PFSK-1 (cell line): ENCODE measurements around the gene TADA2B.

Experiments
- FOXP2 ChIP-seq: optimal IDR thresholded peaks from 2 replicates; pipeline ENCODE3; 2011; ENCODE audit warnings: borderline replicate concordance, control low read depth, inconsistent platforms; ENCODE audit not compliant: insufficient read depth; ENCODE audit errors: extremely low read length, extremely low read depth
- POLR2AphosphoS5 ChIP-seq: IDR thresholded peaks from 2 replicates; pipeline ENCODE4 v1.6.1; 2012; ENCODE audit warnings: low read depth, mild to moderate bottlenecking, control low read depth, low read length, moderate library complexity
- SIN3A ChIP-seq: IDR thresholded peaks from 2 replicates; pipeline ENCODE4 v1.6.1; 2012; ENCODE audit warnings: mild to moderate bottlenecking, low read length, moderate library complexity, borderline replicate concordance; ENCODE audit not compliant: insufficient read depth
- TAF1 ChIP-seq: IDR thresholded peaks from 2 replicates; pipeline ENCODE4 v1.6.1; 2012; ENCODE audit warnings: low read length, control low read depth, borderline replicate concordance; ENCODE audit not compliant: insufficient read depth
- TF ChIP-seq, protein P1 (sequence below), 2 experiments: IDR thresholded peaks; 2 replicates each; pipeline versions ENCODE4 v1.6.1 to v1.8.0; 2011 to 2012; ENCODE audit warnings: low read depth in 2 of 2, low read length in 2 of 2, control low read depth in 1 of 2, inconsistent platforms in 1 of 2, mild to moderate bottlenecking in 1 of 2, moderate library complexity in 1 of 2; ENCODE audit not compliant: insufficient read depth in 1 of 2

The TADA2B gene

DNA sequence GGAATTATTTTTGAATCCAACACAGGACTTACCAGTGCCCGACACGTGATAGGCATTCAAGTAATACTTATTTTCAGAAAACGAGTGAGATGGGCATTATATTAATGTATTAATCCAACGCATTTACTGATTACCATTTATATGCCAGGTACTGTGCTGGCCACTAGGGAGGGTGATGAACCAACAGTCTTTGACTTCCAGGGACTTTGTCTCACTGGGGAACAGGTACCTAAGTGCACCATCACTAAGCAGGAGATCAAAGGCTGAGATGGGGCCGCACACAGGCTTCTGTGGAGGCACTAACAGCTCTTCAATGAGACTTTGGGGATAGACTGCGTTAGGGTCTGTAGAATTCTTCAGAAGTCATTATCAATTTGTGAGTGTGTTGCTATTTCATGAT is 5.7 kb upstream of the TADA2B start:
- TF ChIP-seq TAF1 = no peak
- TF ChIP-seq, protein P1, sequence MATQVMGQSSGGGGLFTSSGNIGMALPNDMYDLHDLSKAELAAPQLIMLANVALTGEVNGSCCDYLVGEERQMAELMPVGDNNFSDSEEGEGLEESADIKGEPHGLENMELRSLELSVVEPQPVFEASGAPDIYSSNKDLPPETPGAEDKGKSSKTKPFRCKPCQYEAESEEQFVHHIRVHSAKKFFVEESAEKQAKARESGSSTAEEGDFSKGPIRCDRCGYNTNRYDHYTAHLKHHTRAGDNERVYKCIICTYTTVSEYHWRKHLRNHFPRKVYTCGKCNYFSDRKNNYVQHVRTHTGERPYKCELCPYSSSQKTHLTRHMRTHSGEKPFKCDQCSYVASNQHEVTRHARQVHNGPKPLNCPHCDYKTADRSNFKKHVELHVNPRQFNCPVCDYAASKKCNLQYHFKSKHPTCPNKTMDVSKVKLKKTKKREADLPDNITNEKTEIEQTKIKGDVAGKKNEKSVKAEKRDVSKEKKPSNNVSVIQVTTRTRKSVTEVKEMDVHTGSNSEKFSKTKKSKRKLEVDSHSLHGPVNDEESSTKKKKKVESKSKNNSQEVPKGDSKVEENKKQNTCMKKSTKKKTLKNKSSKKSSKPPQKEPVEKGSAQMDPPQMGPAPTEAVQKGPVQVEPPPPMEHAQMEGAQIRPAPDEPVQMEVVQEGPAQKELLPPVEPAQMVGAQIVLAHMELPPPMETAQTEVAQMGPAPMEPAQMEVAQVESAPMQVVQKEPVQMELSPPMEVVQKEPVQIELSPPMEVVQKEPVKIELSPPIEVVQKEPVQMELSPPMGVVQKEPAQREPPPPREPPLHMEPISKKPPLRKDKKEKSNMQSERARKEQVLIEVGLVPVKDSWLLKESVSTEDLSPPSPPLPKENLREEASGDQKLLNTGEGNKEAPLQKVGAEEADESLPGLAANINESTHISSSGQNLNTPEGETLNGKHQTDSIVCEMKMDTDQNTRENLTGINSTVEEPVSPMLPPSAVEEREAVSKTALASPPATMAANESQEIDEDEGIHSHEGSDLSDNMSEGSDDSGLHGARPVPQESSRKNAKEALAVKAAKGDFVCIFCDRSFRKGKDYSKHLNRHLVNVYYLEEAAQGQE (IDR thresholded peaks at IDR 0.05; ENCODE audit: insufficient read depth in 1 of 2, low read depth in 2 of 2, low read length in 2 of 2) = no peak
- no peak for TF ChIP-seq POLR2AphosphoS5
- no peak for TF ChIP-seq SIN3A
- TF ChIP-seq FOXP2 = no peak

DNA sequence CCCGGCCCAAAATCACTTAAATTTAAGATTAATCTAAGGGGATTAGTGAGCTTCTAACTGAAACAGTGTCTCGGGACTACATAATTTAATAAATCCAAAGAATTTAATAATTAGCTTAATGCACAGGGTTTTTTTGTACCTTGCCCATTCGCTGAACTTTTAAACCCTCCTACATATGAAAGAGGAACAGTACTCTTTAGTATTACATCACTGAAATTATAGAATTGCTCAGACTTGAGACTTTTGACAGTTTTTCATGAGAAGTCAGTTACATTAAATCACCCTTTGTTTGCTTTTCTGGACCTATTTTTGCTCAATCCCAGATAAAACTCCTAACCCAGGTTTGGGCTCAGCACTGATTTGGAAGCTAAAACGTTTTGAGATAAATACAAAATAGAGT is 2.4 kb upstream of the TADA2B start:
- TF ChIP-seq, protein P1 (IDR thresholded peaks at IDR 0.05; ENCODE audit: insufficient read depth in 1 of 2, low read depth in 2 of 2, low read length in 2 of 2) = no peak
- no peak for TF ChIP-seq FOXP2
- TF ChIP-seq TAF1 = no peak
- TF ChIP-seq POLR2AphosphoS5 = no peak
- TF ChIP-seq SIN3A = no peak

DNA sequence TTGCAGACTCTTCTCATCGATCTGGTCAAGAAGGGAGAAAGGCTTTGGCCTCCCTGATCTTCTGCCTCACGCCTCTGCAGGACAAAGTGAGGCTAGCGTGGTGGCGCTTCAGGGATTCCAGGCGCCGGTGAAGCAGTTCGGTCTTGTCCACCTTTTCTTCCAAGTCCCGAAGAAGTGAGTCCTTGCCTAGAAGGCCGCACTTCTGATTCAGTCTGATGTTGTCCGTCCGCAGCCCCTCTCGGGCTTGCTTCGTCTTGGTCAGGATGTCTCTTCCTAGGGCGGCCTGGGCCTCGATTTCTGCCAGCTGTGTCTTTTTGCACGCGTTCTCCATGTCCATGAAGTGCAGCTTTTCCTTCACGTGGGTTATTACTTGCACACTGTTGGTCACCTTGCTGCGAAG is 1.9 kb upstream of the TADA2B start:
- TF ChIP-seq POLR2AphosphoS5 (no peak), FOXP2 (no peak), SIN3A (no peak), TAF1 (no peak)
- TF ChIP-seq, protein P1 (IDR thresholded peaks at IDR 0.05; ENCODE audit: insufficient read depth in 1 of 2, low read depth in 2 of 2, low read length in 2 of 2) = no peak

DNA sequence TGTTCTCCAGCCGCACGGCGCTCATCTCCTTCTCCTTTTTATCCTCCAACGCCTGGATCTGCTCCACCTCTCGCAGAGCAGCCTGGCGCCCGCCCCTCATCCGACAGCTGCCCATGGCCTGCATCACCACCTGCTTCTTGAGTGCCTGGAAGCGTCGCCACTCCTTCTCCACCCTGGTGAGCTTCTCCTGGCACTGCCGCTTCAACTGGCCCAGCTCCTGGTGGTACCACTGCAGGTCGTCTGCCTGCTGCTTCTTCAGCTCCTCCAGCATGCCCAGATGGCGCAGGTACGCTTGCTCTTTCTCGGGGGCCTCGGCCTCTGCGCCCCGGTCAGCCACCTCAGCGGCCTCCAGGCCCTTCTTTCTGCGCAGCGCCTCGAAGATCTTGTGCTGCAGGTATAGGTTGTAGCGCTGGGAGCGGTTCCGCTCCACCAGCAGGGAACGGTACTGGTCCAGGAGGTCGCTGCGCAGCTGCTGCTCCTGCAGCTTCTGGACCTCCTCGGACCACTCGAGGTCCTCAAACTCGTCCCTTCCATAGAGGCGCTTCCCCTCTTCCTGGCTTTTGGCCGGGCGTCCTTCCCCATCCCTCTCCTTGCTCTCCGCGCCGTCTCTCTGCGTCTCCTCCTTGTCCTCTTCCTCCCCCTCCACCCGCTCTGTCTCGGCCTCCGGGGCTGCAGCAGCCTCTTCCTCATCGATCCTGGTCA is 1.2 kb upstream of the TADA2B start:
- TF ChIP-seq SIN3A = no peak

DNA sequence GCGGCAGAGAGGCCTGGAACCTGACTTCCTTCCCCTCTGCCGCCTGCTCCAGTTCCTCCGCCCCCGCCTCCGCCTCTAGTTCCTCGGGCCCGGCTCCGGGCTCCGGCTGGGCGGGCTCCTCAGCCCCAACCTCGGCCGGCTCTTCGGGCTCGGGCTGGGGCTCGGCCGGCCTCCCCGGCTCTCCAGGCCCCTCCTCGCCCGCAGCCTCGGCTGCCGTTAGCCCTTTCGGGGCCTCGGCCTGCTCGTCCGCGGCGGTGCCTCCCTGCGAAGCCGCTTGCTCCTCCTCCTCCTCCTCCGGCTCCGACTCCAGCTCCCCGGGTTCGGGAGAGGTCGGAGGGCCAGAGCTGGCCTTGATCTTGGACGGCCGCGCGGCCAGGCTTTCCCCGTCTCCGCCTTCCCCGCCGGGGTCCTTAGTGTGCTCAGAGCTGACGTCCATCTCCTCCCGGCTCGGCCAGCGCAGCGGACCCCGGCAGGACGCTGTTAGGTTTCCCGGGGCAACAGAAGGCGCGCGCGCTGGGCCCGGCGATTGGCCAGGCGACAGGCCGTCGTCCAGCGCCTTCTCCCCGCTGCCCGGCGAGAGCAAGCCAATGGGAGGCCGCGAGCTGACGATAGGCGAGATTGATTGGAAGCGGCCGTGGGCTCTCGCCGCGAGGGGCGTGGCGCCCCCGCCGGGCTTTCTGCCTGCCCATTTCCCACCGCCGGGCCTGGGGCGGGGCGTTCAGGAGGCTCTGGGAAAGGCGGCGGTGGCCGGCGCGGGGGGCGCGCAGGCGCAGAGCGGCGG is 479 bp upstream of the TADA2B start:
- TF ChIP-seq SIN3A = peak; percentile 92
- no peak for TF ChIP-seq TAF1
